ENCODE data around the gene SLC13A3.

The SLC13A3 gene

GRCh38 chr20:46559685-46560440 is 91.4 kb downstream of the SLC13A3 start:
- DNase-seq (ENCODE audit: low read depth in 1 of 2, low spot score in 1 of 2) = no peak

GRCh38 chr20:46559001-46559400 is 92.3 kb downstream of the SLC13A3 start:
- no peak for DNase-seq (ENCODE audit: low read depth in 1 of 2, low spot score in 1 of 2)

- DNase-seq (ENCODE audit: low read depth in 1 of 2, low spot score in 1 of 2) = peak in 1 of 2 donors; percentile 41
These were observed 92.7 kb downstream of the SLC13A3 start for GRCh38 chr20:46558511-46558959.

DNA sequence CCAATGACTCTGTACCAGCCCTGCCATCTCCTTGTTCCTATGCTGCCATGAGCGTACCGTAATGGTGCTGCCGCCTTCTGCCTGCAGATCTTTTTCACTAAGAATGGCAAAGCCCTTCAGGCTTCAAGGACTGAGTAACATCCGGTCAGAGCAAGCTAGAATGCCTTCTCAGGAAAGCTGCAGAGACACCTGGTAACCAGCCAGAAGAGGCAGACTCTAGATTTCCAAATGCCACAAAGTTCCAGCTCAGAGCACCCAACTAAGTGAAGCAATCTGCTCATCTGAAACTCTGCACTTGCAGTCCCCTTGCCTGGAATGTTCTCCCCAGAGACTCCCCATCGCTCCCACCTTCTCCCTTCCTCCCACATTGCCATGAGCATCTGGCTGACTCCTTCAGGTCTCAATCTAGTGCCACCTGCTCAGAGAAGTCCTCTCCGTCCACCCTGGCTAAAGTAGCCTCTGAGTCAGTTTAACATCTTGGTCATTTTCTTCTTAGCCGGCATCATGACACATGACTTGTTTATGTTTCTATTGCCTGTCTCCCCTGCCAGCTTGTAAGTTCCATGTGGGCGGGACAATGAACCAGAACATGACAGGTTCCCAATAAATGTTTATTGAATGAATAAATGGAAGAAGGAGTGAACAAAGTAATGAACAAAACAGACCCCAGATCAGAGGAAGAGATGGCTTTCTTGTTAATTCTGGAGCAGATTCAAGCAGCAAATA is 93.9 kb downstream of the SLC13A3 start:
- DNase-seq (ENCODE audit: low read depth in 1 of 2, low spot score in 1 of 2) = no peak

DNA sequence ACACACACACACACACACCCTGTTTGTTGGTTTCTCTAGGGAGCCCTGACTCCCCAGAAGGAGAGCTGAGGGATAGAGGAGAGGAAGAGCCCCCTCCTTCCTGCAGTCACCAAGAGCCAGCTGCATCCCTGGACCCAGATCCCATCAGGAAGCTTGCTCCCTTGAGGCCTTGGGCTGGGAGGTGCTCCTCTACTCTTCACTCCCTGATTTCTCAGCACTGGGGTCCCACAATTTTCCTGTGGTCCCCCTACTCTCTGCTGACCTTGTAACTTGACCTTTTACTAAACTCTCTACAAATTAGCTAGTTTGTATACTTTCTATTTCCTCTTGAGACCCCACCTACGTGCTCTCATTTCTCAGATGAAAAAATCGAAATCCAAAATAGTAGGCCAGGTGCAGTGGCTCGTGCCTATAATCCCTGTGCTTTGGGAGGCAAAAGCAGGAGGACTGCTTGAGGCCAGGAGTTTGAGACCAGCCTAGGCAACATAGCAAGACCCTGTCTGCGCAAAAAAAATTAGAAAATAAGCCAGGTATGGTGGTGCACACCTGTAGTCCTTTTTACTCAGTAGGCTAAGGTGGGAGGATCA is 95.8 kb downstream of the SLC13A3 start:
- no peak for DNase-seq (ENCODE audit: low read depth in 1 of 2, low spot score in 1 of 2)

DNA sequence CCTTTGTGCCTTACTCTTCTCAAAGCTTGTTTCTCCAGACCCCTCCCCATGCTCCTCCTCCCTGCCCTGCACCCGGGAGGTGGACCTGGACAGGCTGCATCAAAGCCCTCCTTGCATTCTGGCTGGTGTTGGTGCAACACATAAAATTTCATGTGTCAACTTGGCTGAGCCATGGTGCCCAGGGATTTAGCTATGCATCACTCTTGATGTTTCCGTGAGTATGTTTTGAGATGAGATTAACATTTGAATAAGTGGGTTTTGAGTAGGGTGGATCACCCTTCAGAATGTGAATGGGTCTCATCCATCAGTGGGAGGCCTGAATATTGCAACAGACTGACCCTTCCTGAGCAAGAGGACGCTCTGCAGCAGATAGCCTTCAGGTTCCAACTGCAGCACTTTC is 96.4 kb downstream of the SLC13A3 start:
- DNase-seq (ENCODE audit: low read depth in 1 of 2, low spot score in 1 of 2) = no peak

GRCh38 chr20:46553926-46554325 is 97.3 kb downstream of the SLC13A3 start:
- no peak for DNase-seq (ENCODE audit: low read depth in 1 of 2, low spot score in 1 of 2)

GRCh38 chr20:46552460-46553420 is 98.5 kb downstream of the SLC13A3 start:
- DNase-seq (ENCODE audit: low read depth in 1 of 2, low spot score in 1 of 2) = peak in 1 of 2 donors; percentile 29

GRCh38 chr20:46551522-46552381 is 99.5 kb downstream of the SLC13A3 start:
- no peak for DNase-seq (ENCODE audit: low read depth in 1 of 2, low spot score in 1 of 2)

GRCh38 chr20:46550461-46550860 is 100.8 kb downstream of the SLC13A3 start, which contains the start of gene OCSTAMP:
OCSTAMP (minus strand) TSS chr20:46550654; CDS start chr20:46550560, 94 bp downstream.
- DNase-seq (ENCODE audit: low read depth in 1 of 2, low spot score in 1 of 2) = no peak

DNA sequence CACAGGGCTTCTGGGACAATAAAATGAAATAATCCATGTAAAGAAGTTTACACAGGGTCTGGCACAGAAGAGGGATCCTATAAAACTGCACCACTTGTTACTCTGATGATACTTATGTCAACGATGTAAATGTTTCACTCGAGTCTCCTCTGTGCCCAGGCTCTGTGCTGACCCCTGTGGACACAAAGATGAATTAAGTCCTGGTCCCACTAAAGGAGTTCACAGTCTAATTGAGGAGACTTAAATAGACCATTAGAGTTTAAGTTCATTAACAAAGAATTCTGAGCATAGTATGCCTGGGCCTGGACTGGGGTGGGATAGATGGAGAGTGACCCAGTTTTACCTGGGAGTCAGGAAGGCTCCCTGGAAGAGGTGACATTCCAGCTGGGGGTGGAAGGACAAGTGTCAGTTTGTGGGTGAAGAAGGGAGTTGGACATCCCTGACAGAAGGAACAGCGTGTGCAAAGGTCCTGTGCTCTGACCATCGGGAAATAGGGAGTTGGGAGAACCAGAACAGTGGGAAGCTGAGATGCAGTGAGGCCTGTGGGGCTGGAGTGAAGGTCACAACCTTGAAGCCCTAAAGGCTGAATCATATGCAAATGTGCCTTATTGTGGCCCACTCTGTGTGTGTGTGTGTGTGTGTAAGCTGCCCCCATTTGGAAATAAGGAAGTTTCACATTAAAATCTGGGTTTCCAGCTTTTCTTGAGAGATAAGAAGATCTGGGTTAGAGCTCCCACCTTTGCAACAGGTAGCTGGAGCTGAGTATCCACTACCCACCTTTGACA is 101.9 kb downstream of the SLC13A3 start:
- DNase-seq (ENCODE audit: low read depth in 1 of 2, low spot score in 1 of 2) = no peak

- DNase-seq (ENCODE audit: low read depth in 1 of 2, low spot score in 1 of 2) = no peak
These were observed 102.6 kb downstream of the SLC13A3 start for GRCh38 chr20:46548688-46549087.

- no peak for DNase-seq (ENCODE audit: low read depth in 1 of 2, low spot score in 1 of 2)
These were observed 103.3 kb downstream of the SLC13A3 start for GRCh38 chr20:46547995-46548394.

DNA sequence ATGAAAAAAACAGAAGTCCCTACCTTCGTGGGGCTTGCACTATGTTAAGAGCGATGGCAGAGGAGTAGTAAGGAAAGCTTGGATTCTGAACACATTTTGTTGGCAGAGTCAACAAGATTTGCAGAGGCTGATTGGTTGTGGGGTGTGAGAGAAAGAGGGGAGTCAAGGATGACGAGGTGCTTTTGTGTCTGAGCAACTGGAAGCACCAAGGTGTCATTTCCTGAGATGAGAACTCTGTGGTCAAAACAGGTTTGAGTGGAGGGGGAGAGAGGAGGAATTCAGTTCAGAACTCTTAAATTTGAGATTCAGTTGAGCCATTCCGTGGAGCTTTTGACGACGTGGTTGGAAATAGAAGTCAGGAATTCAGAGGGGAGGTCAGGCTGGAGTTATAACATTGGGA is 104.3 kb downstream of the SLC13A3 start:
- no peak for DNase-seq (ENCODE audit: low read depth in 1 of 2, low spot score in 1 of 2)

DNA sequence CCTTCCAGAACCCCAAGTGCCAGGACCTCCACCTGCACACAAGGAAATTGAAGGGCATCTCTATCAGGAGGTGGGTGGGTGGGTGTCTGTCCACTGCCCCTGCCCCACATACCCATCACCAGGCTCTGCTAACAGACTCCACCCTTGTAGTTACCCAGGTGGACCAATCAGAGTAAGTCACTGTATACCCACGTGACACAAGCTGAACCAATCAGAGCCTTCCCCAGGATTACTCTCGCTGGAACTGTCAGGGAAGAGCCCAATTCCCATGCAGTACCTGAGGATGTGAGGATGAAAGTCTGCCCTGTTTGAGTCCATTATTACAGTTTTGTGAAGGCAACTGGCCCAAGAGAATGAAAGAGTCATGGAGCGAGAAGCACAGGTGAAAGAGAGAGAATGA is 105.0 kb downstream of the SLC13A3 start:
- no peak for DNase-seq (ENCODE audit: low read depth in 1 of 2, low spot score in 1 of 2)

DNA sequence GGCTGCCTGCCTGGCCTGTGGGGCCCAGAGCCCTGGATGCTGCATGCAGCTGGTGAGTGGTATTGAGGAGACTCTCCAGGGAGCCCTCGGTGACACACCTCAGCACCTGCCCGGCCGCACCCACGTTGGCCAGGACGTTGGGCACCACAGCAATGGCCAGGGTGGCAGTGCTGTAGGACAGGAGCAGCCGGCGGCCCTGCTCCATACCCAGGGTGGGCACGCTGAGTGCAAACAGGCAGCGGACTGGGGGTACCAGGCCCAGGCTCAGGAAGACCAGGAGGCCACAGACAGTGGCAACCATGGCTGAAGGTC is 105.5 kb downstream of the SLC13A3 start:
- DNase-seq (ENCODE audit: low read depth in 1 of 2, low spot score in 1 of 2) = no peak

DNA sequence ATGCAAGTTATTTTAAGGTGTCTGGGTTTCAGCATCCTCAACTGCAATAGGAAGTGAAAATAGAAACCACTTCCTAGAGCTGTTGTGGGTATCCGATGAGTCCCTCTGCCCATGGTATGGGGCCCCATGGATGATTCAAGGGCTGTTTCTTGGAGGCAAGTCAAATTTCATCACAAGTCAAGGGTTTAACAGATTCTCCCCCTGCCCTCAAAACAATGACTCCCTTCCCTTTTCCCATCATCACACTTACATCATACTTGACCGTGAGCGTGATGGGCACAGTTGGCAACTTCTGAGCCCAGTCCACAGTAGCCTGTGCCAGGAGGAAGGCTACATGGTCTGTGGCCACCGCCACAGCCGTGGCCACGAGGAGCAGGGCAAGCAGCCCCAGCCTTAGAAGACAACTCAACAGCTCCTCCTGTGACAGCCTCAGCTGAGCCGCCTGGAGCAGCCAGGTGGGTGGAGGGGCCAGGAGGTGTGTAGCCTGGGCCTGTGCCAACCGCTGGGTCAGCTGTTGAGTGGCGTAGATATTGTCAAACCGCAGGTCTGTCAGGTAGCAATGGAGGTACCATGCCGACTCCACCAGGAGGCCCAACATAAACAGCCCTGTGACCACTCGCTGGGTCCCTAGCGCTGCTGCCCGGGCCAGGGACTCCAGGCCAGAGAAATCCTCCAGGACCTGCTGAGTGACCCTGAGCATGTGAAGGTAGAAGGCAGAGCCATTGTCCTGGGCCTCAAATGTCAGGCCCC is 106.0 kb downstream of the SLC13A3 start:
- no peak for DNase-seq (ENCODE audit: low read depth in 1 of 2, low spot score in 1 of 2)

GRCh38 chr20:46544576-46544975 is 106.7 kb downstream of the SLC13A3 start:
- no peak for DNase-seq (ENCODE audit: low read depth in 1 of 2, low spot score in 1 of 2)

GRCh38 chr20:46543959-46544358 is 107.3 kb downstream of the SLC13A3 start:
- no peak for DNase-seq (ENCODE audit: low read depth in 1 of 2, low spot score in 1 of 2)
